OCI-LY1 (cell line): ENCODE results near the gene ANKFY1.

ENCODE experiments used
- H2AFZ ChIP-seq: fragments of 200-600 bp; sonication (generic), shearing (Covaris generic); 2 replicates; pipeline ENCODE4 v1.6.0; 2014; ENCODE audit warnings: antibody characterized with exemption, mild to moderate bottlenecking, low read length
- H3F3A ChIP-seq: fragments of 200-600 bp; sonication (generic), shearing (Covaris generic); 2 replicates; pipeline ENCODE4 v1.6.0; 2014; ENCODE audit warnings: mild to moderate bottlenecking, antibody characterized with exemption, low read length, moderate library complexity; ENCODE audit not compliant: insufficient read depth
- H3K27ac ChIP-seq: fragments of 200-600 bp; sonication (generic); 2 replicates; pipeline ENCODE4 v1.5.1; 2014; ENCODE audit warnings: low read length, mixed run types, mild to moderate bottlenecking, low read depth; ENCODE audit not compliant: poor library complexity, severe bottlenecking
- H3K27me3 ChIP-seq: fragments of 200-600 bp; sonication (generic); 2 replicates; pipeline ENCODE4 v1.6.0; 2014; ENCODE audit warnings: antibody characterized with exemption, mild to moderate bottlenecking, low read length, moderate library complexity; ENCODE audit not compliant: insufficient read depth
- H3K36me3 ChIP-seq: fragments of 200-600 bp; sonication (generic); 2 replicates; pipeline ENCODE4 v1.6.1; 2014; ENCODE audit warnings: mild to moderate bottlenecking, antibody characterized with exemption, low read length, moderate library complexity, mixed read lengths; ENCODE audit not compliant: insufficient read depth
- H3K4me1 ChIP-seq: fragments of 200-600 bp; sonication (generic); 2 replicates; pipeline ENCODE4 v1.5.1; 2014; ENCODE audit warnings: mild to moderate bottlenecking, low read length, moderate library complexity; ENCODE audit not compliant: insufficient read depth, severe bottlenecking
- H3K4me2 ChIP-seq: fragments of 200-600 bp; sonication (generic), shearing (Covaris generic); 2 replicates; pipeline ENCODE4 v1.6.1; 2014; ENCODE audit warnings: low read length
- H3K4me3 ChIP-seq: fragments of 200-600 bp; sonication (generic); 2 replicates; pipeline ENCODE4 v1.5.1; 2014; ENCODE audit warnings: low read length, low read depth, mild to moderate bottlenecking, mixed read lengths; ENCODE audit not compliant: poor library complexity, severe bottlenecking
- H3K79me2 ChIP-seq: fragments of 200-600 bp; shearing (Covaris generic); 2 replicates; pipeline ENCODE4 v1.6.1; 2016; ENCODE audit warnings: mixed run types, low read length, mixed read lengths; ENCODE audit not compliant: insufficient read depth
- H3K9ac ChIP-seq: fragments of 200-600 bp; sonication (generic), shearing (Covaris generic); 2 replicates; pipeline ENCODE4 v1.6.1; 2014; ENCODE audit warnings: mild to moderate bottlenecking, low read length, mixed read lengths
- H3K9me2 ChIP-seq: fragments of 200-600 bp; sonication (generic), shearing (Covaris generic); 2 replicates; pipeline ENCODE4 v1.6.1; 2014; ENCODE audit warnings: low read depth, mild to moderate bottlenecking, low read length, mixed read lengths
- H3K9me3 ChIP-seq: fragments of 200-600 bp; shearing (Covaris generic); 2 replicates; pipeline ENCODE4 v1.6.1; 2014; ENCODE audit warnings: low read length, mixed read lengths
- H4K20me1 ChIP-seq: fragments of 200-600 bp; sonication (generic), shearing (Covaris generic); 2 replicates; pipeline ENCODE4 v1.6.0; 2016; ENCODE audit warnings: mild to moderate bottlenecking, low read length; ENCODE audit not compliant: insufficient read depth
- EZH2 ChIP-seq: fragments of 200-600 bp; sonication (generic), shearing (Covaris generic); IDR thresholded peaks from 2 replicates; pipeline ENCODE4 v1.8.0; 2017; ENCODE audit warnings: borderline replicate concordance, mixed run types, mild to moderate bottlenecking, antibody characterized with exemption, low read length, moderate library complexity, mixed read lengths
- TF ChIP-seq, protein P1 (sequence below): fragments of 200-600 bp; sonication (generic), shearing (Covaris generic); IDR thresholded peaks from 2 replicates; pipeline ENCODE4 v1.5.1; 2017; ENCODE audit warnings: mild to moderate bottlenecking, antibody characterized with exemption, low read length, moderate library complexity, mixed read lengths

Gene ANKFY1

DNA sequence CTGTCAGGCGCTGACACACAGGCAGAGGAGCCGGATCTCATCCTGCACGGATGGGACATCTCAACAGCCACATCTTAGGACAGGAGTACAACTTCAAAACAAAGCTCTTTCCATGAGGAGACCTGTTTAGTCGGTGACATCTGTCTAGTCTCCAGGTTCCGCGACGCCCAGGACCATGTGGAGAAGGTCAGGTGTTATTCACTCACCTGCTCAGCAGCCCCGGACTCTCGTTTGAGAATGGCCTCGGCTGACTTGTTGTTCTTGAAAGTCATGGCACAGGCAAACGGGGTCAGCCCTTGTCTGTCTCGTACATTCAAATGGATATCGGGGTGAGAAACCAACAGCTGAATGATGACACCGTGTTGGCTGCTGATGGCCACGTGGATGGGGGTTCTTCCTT is 85.1 kb downstream of the ANKFY1 start:
- Histone ChIP-seq H3K9me2 (no peaks in the 10 kb centered on the region), H3K36me3 (peaks cover 96% of the 10 kb centered on the region), H3K4me3 (no peak overlapping the region), H3K9ac (no peak overlapping the region), H3K4me2 (no peak overlapping the region), H3K4me1 (no peaks in the 10 kb centered on the region), H3K79me2 (no peaks in the 10 kb centered on the region), H4K20me1 (no peaks in the 10 kb centered on the region), H3K9me3 (no peaks in the 10 kb centered on the region), H3F3A (no peaks in the 10 kb centered on the region), H2AFZ (no peak overlapping the region), H3K27ac (no peak overlapping the region), H3K27me3 (no peaks in the 10 kb centered on the region)
- TF ChIP-seq, protein P1, sequence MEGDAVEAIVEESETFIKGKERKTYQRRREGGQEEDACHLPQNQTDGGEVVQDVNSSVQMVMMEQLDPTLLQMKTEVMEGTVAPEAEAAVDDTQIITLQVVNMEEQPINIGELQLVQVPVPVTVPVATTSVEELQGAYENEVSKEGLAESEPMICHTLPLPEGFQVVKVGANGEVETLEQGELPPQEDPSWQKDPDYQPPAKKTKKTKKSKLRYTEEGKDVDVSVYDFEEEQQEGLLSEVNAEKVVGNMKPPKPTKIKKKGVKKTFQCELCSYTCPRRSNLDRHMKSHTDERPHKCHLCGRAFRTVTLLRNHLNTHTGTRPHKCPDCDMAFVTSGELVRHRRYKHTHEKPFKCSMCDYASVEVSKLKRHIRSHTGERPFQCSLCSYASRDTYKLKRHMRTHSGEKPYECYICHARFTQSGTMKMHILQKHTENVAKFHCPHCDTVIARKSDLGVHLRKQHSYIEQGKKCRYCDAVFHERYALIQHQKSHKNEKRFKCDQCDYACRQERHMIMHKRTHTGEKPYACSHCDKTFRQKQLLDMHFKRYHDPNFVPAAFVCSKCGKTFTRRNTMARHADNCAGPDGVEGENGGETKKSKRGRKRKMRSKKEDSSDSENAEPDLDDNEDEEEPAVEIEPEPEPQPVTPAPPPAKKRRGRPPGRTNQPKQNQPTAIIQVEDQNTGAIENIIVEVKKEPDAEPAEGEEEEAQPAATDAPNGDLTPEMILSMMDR, result no peak
- TF ChIP-seq EZH2, result no peak

DNA sequence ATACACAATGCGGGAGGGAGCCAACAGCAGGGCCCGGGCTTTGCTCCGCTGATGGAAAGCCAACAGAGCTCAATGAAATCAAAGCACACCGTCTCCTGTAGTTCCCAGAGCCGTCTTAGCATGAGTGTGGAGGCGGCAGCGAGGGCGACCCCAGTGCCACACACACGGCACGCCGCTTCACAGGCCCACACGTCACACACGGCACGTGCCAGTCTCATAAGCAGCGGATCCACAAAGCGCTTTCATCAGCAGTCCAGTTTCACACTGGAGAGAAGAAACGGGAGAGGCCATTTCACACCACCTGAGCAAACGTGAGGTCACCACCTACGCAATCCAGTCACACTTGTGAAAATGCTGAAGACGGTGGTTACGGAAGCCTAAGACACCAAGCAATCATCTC is 86.0 kb downstream of the ANKFY1 start:
- no peaks in the 10 kb centered on the region for H3K9me3 ChIP-seq
- H3K36me3 ChIP-seq, result peaks cover 96% of the 10 kb centered on the region
- H3K9ac ChIP-seq, result no peak overlapping the region
- no peak overlapping the region for H3K4me2 ChIP-seq
- no peaks in the 10 kb centered on the region for H3K79me2 ChIP-seq
- no peak overlapping the region for H3K4me3 ChIP-seq
- TF ChIP-seq EZH2, result no peak
- TF ChIP-seq, protein P1, result no peak
- H2AFZ ChIP-seq, result no peak overlapping the region
- no peaks in the 10 kb centered on the region for H3K27me3 ChIP-seq
- H3K4me1 ChIP-seq, result no peaks in the 10 kb centered on the region
- H3K9me2 ChIP-seq, result no peaks in the 10 kb centered on the region
- no peak overlapping the region for H3K27ac ChIP-seq
- no peaks in the 10 kb centered on the region for H3F3A ChIP-seq
- no peaks in the 10 kb centered on the region for H4K20me1 ChIP-seq

DNA sequence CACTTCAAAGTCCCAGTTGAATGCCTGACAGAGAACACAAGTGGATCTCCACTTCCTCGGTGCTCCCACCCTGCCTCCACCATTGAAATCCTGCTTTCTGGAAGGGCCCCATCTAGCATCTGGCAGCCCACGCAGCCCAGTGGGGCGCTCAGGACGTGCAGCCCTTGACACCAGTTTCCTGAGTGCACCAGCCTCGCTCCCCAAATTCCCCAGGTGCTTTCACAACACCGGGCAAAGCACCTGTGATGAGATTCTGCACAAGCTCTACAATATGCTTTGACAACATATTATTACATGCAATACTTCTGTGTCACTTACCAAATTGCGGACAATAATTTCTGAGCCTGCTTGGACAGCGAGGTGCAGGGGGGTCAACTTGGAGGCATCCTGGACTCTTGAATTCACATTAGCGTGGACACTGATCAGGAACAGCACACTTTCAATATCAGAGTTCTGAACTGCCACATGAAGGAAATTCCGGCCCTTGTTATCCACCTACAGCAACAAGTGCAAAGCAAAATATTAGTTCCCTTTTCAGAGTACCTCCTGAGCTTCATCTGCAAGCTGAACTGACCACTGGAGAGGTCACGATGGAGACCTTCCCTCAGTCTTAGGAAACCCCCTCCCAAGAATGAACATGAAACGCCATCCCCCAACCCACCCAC is 86.8 kb downstream of the ANKFY1 start:
- peaks cover 96% of the 10 kb centered on the region for H3K36me3 ChIP-seq
- no peaks in the 10 kb centered on the region for H3K9me3 ChIP-seq
- H3K27me3 ChIP-seq, result no peaks in the 10 kb centered on the region
- H3F3A ChIP-seq, result no peaks in the 10 kb centered on the region
- no peaks in the 10 kb centered on the region for H3K79me2 ChIP-seq
- H3K9me2 ChIP-seq, result no peaks in the 10 kb centered on the region
- H2AFZ ChIP-seq, result no peak overlapping the region
- no peak overlapping the region for H3K4me2 ChIP-seq
- no peak overlapping the region for H3K27ac ChIP-seq
- H3K9ac ChIP-seq, result no peak overlapping the region
- no peaks in the 10 kb centered on the region for H4K20me1 ChIP-seq
- no peak overlapping the region for H3K4me3 ChIP-seq
- no peaks in the 10 kb centered on the region for H3K4me1 ChIP-seq
- TF ChIP-seq, protein P1, result no peak
- no peak for TF ChIP-seq EZH2
